Transverse colon (tissue), 4 donors: Measurements from ENCODE around the gene TYRO3. TPM values are rescaled to one million over a fixed set of nuclear protein-coding genes. Genes with fewer than 3 reads are reported as not detected.

Source experiments
- DNase-seq: peaks from one replicate; pipeline ENCODE4 v3.0.0-alpha.2; 2019
- H3K27ac ChIP-seq, 4 donors: fragments of 200-600 bp; sonication (generic); 2 replicates each; pipeline ENCODE4 v1.5.1; 2016 to 2018; ENCODE audit warnings: inconsistent platforms in 4 of 4
- H3K27me3 ChIP-seq: fragments of 200-600 bp; sonication (generic); 2 replicates; pipeline ENCODE4 v1.5.1; 2017; ENCODE audit warnings: inconsistent platforms
- H3K36me3 ChIP-seq, 4 donors: fragments of 200-600 bp; sonication (generic); 2 replicates each; pipeline ENCODE4 v1.5.1; 2017 to 2019; ENCODE audit warnings: inconsistent platforms in 4 of 4
- H3K4me1 ChIP-seq, 4 donors: fragments of 200-600 bp; sonication (generic); 2 replicates each; pipeline ENCODE4 v1.5.1; 2017 to 2020; ENCODE audit warnings: inconsistent platforms in 4 of 4
- H3K4me3 ChIP-seq, 4 donors: fragments of 200-600 bp; sonication (generic); 1 replicate in 1 of 4; 2 replicates in 3 of 4; pipeline versions ENCODE4 v1.5.1 to v1.6.1; 2017 to 2019; ENCODE audit warnings: inconsistent platforms in 4 of 4
- H3K9me3 ChIP-seq, 2 donors: fragments of 200-600 bp; sonication (generic); 2 replicates each; pipeline ENCODE4 v1.5.1; 2017 to 2019; ENCODE audit warnings: inconsistent platforms in 2 of 2
- CTCF ChIP-seq, 5 experiments: fragments of 200-600 bp in 3 of 5; fragments of 450-650 bp in 2 of 5; sonication (generic) in 3 of 5; IDR thresholded peaks; 1 replicate in 2 of 5; 2 replicates in 3 of 5; pipeline ENCODE4 v1.5.1; 2016 to 2017; ENCODE audit warnings: antibody characterized with exemption in 5 of 5, inconsistent platforms in 3 of 5, mild to moderate bottlenecking in 2 of 5, moderate library complexity in 1 of 5
- EP300 ChIP-seq: sonication (generic); formaldehyde crosslinking; IDR thresholded peaks from one replicate; pipeline ENCODE4 v1.6.1; 2017; ENCODE audit warnings: antibody characterized with exemption, low read depth
- POLR2A ChIP-seq: fragments of 450-650 bp; IDR thresholded peaks from one replicate; pipeline ENCODE4 v1.6.1; 2016; ENCODE audit warnings: antibody characterized with exemption, mild to moderate bottlenecking, moderate library complexity
- POLR2AphosphoS5 ChIP-seq, 3 donors: sonication (generic); formaldehyde crosslinking; IDR thresholded peaks; one replicate each; pipeline ENCODE4 v1.6.1; 2016; ENCODE audit warnings: antibody characterized with exemption in 3 of 3
- WGBS, 2 donors: methylation state at CpG; one replicate each; pipeline ENCODE4 v1.1.5; 2018; ENCODE audit warnings: low coverage in 1 of 2; 5-methylcytosine and 5-hydroxymethylcytosine counted together
- in situ Hi-C, 4 donors: fragments of 200-750 bp; cut with MboI; loops; one replicate each; pipeline versions ENCODE4 v1.15.0 to v1.15.1; 2017; ENCODE audit warnings: low sequenced_read_pairs in 3 of 4, low pct_ligation_motif_present in 1 of 4, low pct_unique_long_range_greater_than_20kb in 1 of 4
- intact Hi-C: fragments of 100-400 bp; cut with DNase I; formaldehyde crosslinking; loops from one replicate; pipeline ENCODE4 v1.15.1; 2023; ENCODE audit warnings: low total_unique reads
- total RNA-seq, 4 donors: library from RNA; depleted of rRNA; stranded (reverse); fragments of >200 nt; gene quantifications; one replicate each; pipeline ENCODE4 v1.1.0, GENCODE V29; 2016

Gene TYRO3
- total RNA-seq, 4 donors from 2014 or later, result 0.60 to 1.6 (median 0.82) TPM; not detected in 1

DNA sequence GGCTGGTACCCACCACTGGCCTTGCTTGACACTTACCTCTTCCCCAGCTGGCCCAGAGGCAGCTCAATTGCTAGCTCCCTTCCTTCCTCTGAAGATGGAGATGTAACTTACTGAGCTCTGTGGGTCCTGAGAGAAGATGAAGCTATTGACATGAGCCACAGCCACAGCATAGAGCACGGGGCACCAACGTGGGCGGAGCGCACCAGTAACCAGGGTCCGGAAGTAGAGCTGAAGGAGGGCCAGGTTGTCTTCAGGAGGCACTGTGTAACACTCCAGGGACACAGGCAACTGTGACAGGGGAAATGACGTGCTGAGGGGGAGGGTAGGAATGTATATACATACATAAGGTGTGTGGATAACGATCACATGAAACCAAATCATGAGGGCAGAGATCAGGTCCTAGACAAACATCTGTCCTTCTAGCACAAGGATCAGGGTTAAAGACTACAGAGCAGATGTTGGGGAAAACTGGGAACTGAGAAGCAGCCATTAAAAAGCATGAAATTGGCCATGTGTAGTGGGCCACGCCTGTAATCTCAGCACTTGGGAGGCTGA, 41.0 kb upstream of the TYRO3 start:
- in situ Hi-C loops, result no loop called here
- peaks cover 8 to 10% (median 9%) of the 10 kb centered on the region in 4 donors for H3K4me1 ChIP-seq
- H3K27me3 ChIP-seq, result peaks cover 10% of the 10 kb centered on the region
- H3K36me3 ChIP-seq, result peaks cover 0 to 4% (median 0%) of the 10 kb centered on the region in 4 donors
- no peak overlapping the region for H3K27ac ChIP-seq
- intact Hi-C loops, result no loop called here
- no peak for DNase-seq
- no peaks in the 10 kb centered on the region for H3K9me3 ChIP-seq
- no peak overlapping the region for H3K4me3 ChIP-seq
- 95 to 100% methylated on average over 8 of the region's 8 CpGs for WGBS, 2 donors
- TF ChIP-seq CTCF (IDR thresholded peaks at IDR 0.05), result no peak
- TF ChIP-seq EP300, result no peak
- TF ChIP-seq POLR2AphosphoS5 (IDR thresholded peaks at IDR 0.05), result no peak
- TF ChIP-seq POLR2A, result no peak

GRCh38 chr15:41520636-41521035, 38.4 kb upstream of the TYRO3 start:
- WGBS, 2 donors, result 93% methylated on average over 16 of the region's 17 CpGs; no CpG with 5 or more reads in 1 of the 2 donors
- no peak for DNase-seq
- in situ Hi-C loops (no loop called here), intact Hi-C loops (no loop called here)
- H3K27me3 ChIP-seq, result no peaks in the 10 kb centered on the region
- TF ChIP-seq CTCF (IDR thresholded peaks at IDR 0.05), result no peak
- TF ChIP-seq POLR2A, result no peak
- TF ChIP-seq EP300, result no peak
- TF ChIP-seq POLR2AphosphoS5 (IDR thresholded peaks at IDR 0.05), result no peak
- H3K4me3 ChIP-seq, result no peak overlapping the region
- H3K27ac ChIP-seq, result no peak overlapping the region
- H3K4me1 ChIP-seq, result no peaks in the 10 kb centered on the region
- H3K36me3 ChIP-seq, result peaks cover 0 to 4% (median 0%) of the 10 kb centered on the region in 4 donors
- H3K9me3 ChIP-seq, result no peaks in the 10 kb centered on the region

GRCh38 chr15:41521614-41522013, 37.4 kb upstream of the TYRO3 start:
- intact Hi-C loops (no loop called here), in situ Hi-C loops (no loop called here)
- H3K27me3 ChIP-seq, result no peaks in the 10 kb centered on the region
- H3K36me3 ChIP-seq, result peaks cover 0 to 6% (median 2%) of the 10 kb centered on the region in 4 donors
- H3K27ac ChIP-seq, result no peak overlapping the region
- no peaks in the 10 kb centered on the region for H3K9me3 ChIP-seq
- TF ChIP-seq CTCF (IDR thresholded peaks at IDR 0.05) (no peak), EP300 (no peak), POLR2AphosphoS5 (IDR thresholded peaks at IDR 0.05) (no peak), POLR2A (no peak)
- H3K4me1 ChIP-seq, result no peaks in the 10 kb centered on the region
- no peak overlapping the region for H3K4me3 ChIP-seq
- DNase-seq, result no peak
- WGBS, 2 donors, result 83 to 86% methylated on average over 2 to 9 of the region's 9 CpGs

DNA sequence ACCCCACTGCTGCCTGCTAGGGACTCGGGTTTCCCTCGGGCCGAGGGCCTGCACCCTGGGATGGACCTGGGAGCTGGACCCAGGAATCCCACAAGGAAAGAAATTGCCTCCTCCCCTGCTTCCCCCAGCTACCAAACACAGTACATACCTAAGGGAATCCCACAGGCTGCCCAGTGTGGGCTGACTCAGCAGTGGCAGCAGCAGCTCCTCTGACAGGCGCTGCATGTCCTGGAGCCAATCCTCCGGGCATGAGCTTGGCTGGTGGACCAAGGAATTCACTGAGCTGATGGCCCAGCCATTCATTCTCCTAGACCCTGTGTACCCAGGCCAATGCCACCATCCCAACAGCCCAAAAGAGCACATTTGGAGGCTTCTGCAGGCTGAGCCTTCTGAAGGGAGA, 35.9 kb upstream of the TYRO3 start:
- DNase-seq, result no peak
- peaks cover 0 to 19% (median 5%) of the 10 kb centered on the region in 4 donors for H3K36me3 ChIP-seq
- intact Hi-C loops, result no loop called here
- no peaks in the 10 kb centered on the region for H3K27me3 ChIP-seq
- no peak overlapping the region for H3K27ac ChIP-seq
- H3K4me1 ChIP-seq, result no peaks in the 10 kb centered on the region
- TF ChIP-seq POLR2AphosphoS5 (IDR thresholded peaks at IDR 0.05) (no peak), CTCF (IDR thresholded peaks at IDR 0.05) (no peak), EP300 (no peak), POLR2A (no peak)
- H3K4me3 ChIP-seq, result no peak overlapping the region
- 85% methylated on average over 5 of the region's 5 CpGs; no CpG with 5 or more reads in 1 of the 2 donors for WGBS, 2 donors
- in situ Hi-C loops, result no loop called here
- H3K9me3 ChIP-seq, result no peaks in the 10 kb centered on the region
